NCI-H446 (cell line): ENCODE results near the gene RSRC2.
"Not testable (repeated sequence)": the region's sequence is repeated elsewhere in the genome, so short reads cannot be mapped to it uniquely, and the experiment has no call there.

Experiments
- DNase-seq, 2 experiments: peaks; one replicate each; lab custom pipeline; 2025; lab: John Stamatoyannopoulos, UW

RSRC2 gene

GRCh38 chr12:122517877-122518276 lies 8.9 kb downstream of the RSRC2 start:
- no peak for DNase-seq

- DNase-seq, result no peak
These were observed 10.0 kb downstream of the RSRC2 start for GRCh38 chr12:122516544-122517361.

GRCh38 chr12:122515275-122515674 lies 11.5 kb downstream of the RSRC2 start:
- no peak for DNase-seq

GRCh38 chr12:122513660-122514059 lies 13.1 kb downstream of the RSRC2 start:
- DNase-seq, result no peak

GRCh38 chr12:122513028-122513427 lies 13.7 kb downstream of the RSRC2 start:
- not testable (repeated sequence) for DNase-seq

GRCh38 chr12:122508163-122508562 lies 18.6 kb downstream of the RSRC2 start:
- no peak for DNase-seq

GRCh38 chr12:122506393-122506938 lies 20.3 kb downstream of the RSRC2 start:
- no peak for DNase-seq

- DNase-seq, result no peak
These were observed 21.2 kb downstream of the RSRC2 start for GRCh38 chr12:122505419-122506051.

GRCh38 chr12:122503783-122504590 lies 22.7 kb downstream of the RSRC2 start:
- no peak for DNase-seq

GRCh38 chr12:122503147-122503751 lies 23.5 kb downstream of the RSRC2 start:
- DNase-seq, result no peak

- DNase-seq, result no peak
These were observed 25.2 kb downstream of the RSRC2 start for GRCh38 chr12:122501489-122501989.

- peak; percentile 97 to 98 for DNase-seq
These were observed 25.8 kb downstream of the RSRC2 start, which contains the start of gene ZCCHC8 for GRCh38 chr12:122500685-122501488. TSS of gene ZCCHC8 (minus strand) at chr12:122500932. CDS start at chr12:122500840, 92 bp downstream.

GRCh38 chr12:122499991-122500684 lies 26.6 kb downstream of the RSRC2 start:
- peak in 1 of 2 experiments; percentile 27 for DNase-seq

- no peak for DNase-seq
These were observed 31.5 kb downstream of the RSRC2 start for GRCh38 chr12:122495258-122495657.

GRCh38 chr12:122493222-122493621 lies 33.5 kb downstream of the RSRC2 start:
- DNase-seq, result not testable (repeated sequence)

- no peak for DNase-seq
These were observed 34.7 kb downstream of the RSRC2 start for GRCh38 chr12:122491991-122492390.

GRCh38 chr12:122489038-122489437 lies 37.7 kb downstream of the RSRC2 start:
- DNase-seq, result no peak

GRCh38 chr12:122487807-122488206 lies 38.9 kb downstream of the RSRC2 start:
- DNase-seq, result not testable (repeated sequence)

GRCh38 chr12:122486805-122487426 lies 39.8 kb downstream of the RSRC2 start:
- no peak for DNase-seq

- not testable (repeated sequence) for DNase-seq
These were observed 40.4 kb downstream of the RSRC2 start for GRCh38 chr12:122486360-122486759.
